Stimulated activated CD4-positive, alpha-beta T cell treated with anti-CD3 and anti-CD28 coated beads, Interleukin-4, amount 100 ng/mL, for 48 hours (primary cell): ENCODE data around the gene ARHGEF6.

Source experiments
- DNase-seq, 2 donors: peaks; one replicate each; pipeline ENCODE4 v3.0.0-alpha.2; 2020; ENCODE audit warnings: low read depth in 2 of 2

The ARHGEF6 gene

GRCh38 chrX:136745215-136746173 is 35.2 kb downstream of the ARHGEF6 start:
- no peak for DNase-seq

- no peak for DNase-seq
Measured at GRCh38 chrX:136742721-136743379, 37.9 kb downstream of the ARHGEF6 start.

- no peak for DNase-seq
Measured at GRCh38 chrX:136738049-136738729, 42.5 kb downstream of the ARHGEF6 start.

GRCh38 chrX:136736690-136737089 is 44.0 kb downstream of the ARHGEF6 start:
- no peak for DNase-seq

GRCh38 chrX:136735601-136736000 is 45.1 kb downstream of the ARHGEF6 start:
- DNase-seq: no peak

- DNase-seq: no peak
Measured at GRCh38 chrX:136733613-136734012, 47.1 kb downstream of the ARHGEF6 start.

- DNase-seq: no peak
Measured at GRCh38 chrX:136731798-136732197, 48.9 kb downstream of the ARHGEF6 start.

- no peak for DNase-seq
Measured at GRCh38 chrX:136731207-136731782, 49.4 kb downstream of the ARHGEF6 start.

GRCh38 chrX:136728393-136728792 is 52.3 kb downstream of the ARHGEF6 start:
- no peak for DNase-seq

GRCh38 chrX:136725441-136726104 is 55.2 kb downstream of the ARHGEF6 start:
- no peak for DNase-seq

- DNase-seq: no peak
Measured at GRCh38 chrX:136718091-136718490, 62.6 kb downstream of the ARHGEF6 start.

- no peak for DNase-seq
Measured at GRCh38 chrX:136714626-136715599, 65.8 kb downstream of the ARHGEF6 start.

GRCh38 chrX:136712650-136713310 is 68.0 kb downstream of the ARHGEF6 start:
- no peak for DNase-seq

- no peak for DNase-seq
Measured at GRCh38 chrX:136711147-136711546, 69.6 kb downstream of the ARHGEF6 start.

GRCh38 chrX:136710325-136710951 is 70.3 kb downstream of the ARHGEF6 start:
- DNase-seq: no peak

- DNase-seq: no peak
Measured at GRCh38 chrX:136708348-136708747, 72.4 kb downstream of the ARHGEF6 start.

- no peak for DNase-seq
Measured at GRCh38 chrX:136697156-136697555, 83.6 kb downstream of the ARHGEF6 start.

GRCh38 chrX:136694431-136695087 is 86.2 kb downstream of the ARHGEF6 start:
- no peak for DNase-seq

GRCh38 chrX:136692271-136692670 is 88.5 kb downstream of the ARHGEF6 start:
- no peak for DNase-seq
